B cell (primary cell): ENCODE measurements around the gene ADAM12. TPM values are rescaled to one million over a fixed set of nuclear protein-coding genes. Genes with fewer than 3 reads are reported as not detected.

Experiments used
- ATAC-seq: fragments of 200-7000 bp; cut with Tn5 transposase; one replicate; pipeline ENCODE4 v1.10.0; 2021; ENCODE audit warnings: low read depth, mild to moderate bottlenecking, moderate number of reproducible peaks, moderate library complexity
- CTCF ChIA-PET: fragments of 350-600 bp; sonication (Branson Sonifier 250); formaldehyde crosslinking; loops from one replicate; lab custom pipeline; 2021; ENCODE audit warnings: antibody characterized with exemption, inconsistent platforms; lab: Charles Lee
- POLR2A ChIA-PET: fragments of 350-600 bp; sonication (Branson Sonifier 250); formaldehyde crosslinking; loops from one replicate; lab custom pipeline; 2021; ENCODE audit warnings: antibody characterized with exemption; lab: Charles Lee
- DNase-seq: peaks from one replicate; pipeline ENCODE4 v3.0.0; 2013
- H2AFZ ChIP-seq: 2 replicates; pipeline ENCODE4 v1.6.1; 2012; ENCODE audit warnings: mild to moderate bottlenecking, low read depth, low read length; ENCODE audit not compliant: insufficient read depth, poor library complexity, severe bottlenecking
- H3K27ac ChIP-seq, 2 donors: 1 replicate in 1 of 2; 2 replicates in 1 of 2; pipeline ENCODE4 v1.5.1; 2012 to 2013; ENCODE audit warnings: low read length in 2 of 2, mild to moderate bottlenecking in 2 of 2, moderate library complexity in 1 of 2
- H3K27me3 ChIP-seq, 4 experiments: fragments of 200-600 bp in 1 of 4; sonication (generic) in 1 of 4; replicated peaks in 1 of 4; 1 replicate in 2 of 4; 2 replicates in 2 of 4; pipeline versions ENCODE4 v1.6.1 to v1.7.0; 2013 to 2016; ENCODE audit warnings: low read length in 3 of 4, mild to moderate bottlenecking in 2 of 4, mixed read lengths in 1 of 4, moderate library complexity in 1 of 4; ENCODE audit not compliant: insufficient read depth in 4 of 4, control insufficient read depth in 3 of 4; ENCODE audit errors: control extremely low read depth in 1 of 4
- H3K36me3 ChIP-seq, 2 experiments: replicated peaks in 1 of 2; 1 replicate in 1 of 2; 2 replicates in 1 of 2; pipeline versions ENCODE4 v1.6.1 to v1.7.1; 2013; ENCODE audit warnings: low read length in 1 of 2; ENCODE audit not compliant: insufficient read depth in 2 of 2, control insufficient read depth in 1 of 2; ENCODE audit errors: control extremely low read depth in 1 of 2, extremely low read depth in 1 of 2
- H3K4me1 ChIP-seq, 2 donors: fragments of 200-600 bp in 1 of 2; sonication (generic) in 1 of 2; 1 replicate in 1 of 2; 2 replicates in 1 of 2; pipeline versions ENCODE4 v1.5.1 to v1.6.1; 2013 to 2017; ENCODE audit warnings: low read length in 2 of 2; ENCODE audit not compliant: control insufficient read depth in 2 of 2, insufficient read depth in 2 of 2
- H3K4me2 ChIP-seq: replicated peaks from 2 replicates; pipeline ENCODE3; 2012; ENCODE audit warnings: mild to moderate bottlenecking, low read depth, low read length; ENCODE audit not compliant: poor library complexity, severe bottlenecking
- H3K4me3 ChIP-seq, 5 experiments: fragments of 200-600 bp in 1 of 5; sonication (generic) in 1 of 5; 1 replicate in 3 of 5; 2 replicates in 2 of 5; pipeline versions ENCODE4 v1.5.1 to v1.7.0; 2011 to 2016; ENCODE audit warnings: low read length in 4 of 5, mild to moderate bottlenecking in 4 of 5, low read depth in 2 of 5, control low read depth in 1 of 5, moderate library complexity in 1 of 5; ENCODE audit not compliant: insufficient read depth in 1 of 5; ENCODE audit errors: control extremely low read depth in 1 of 5, extremely low read depth in 1 of 5
- H3K79me2 ChIP-seq: fragments of 200-600 bp; sonication (generic); one replicate; pipeline ENCODE4 v1.6.0; 2016; ENCODE audit warnings: low read length; ENCODE audit not compliant: control insufficient read depth, insufficient read depth
- H3K9ac ChIP-seq: fragments of 200-600 bp; sonication (generic); 2 replicates; pipeline ENCODE4 v1.6.1; 2017; ENCODE audit warnings: mild to moderate bottlenecking, low read length, moderate library complexity
- H3K9me3 ChIP-seq, 3 donors: one replicate each; pipeline versions ENCODE4 v1.6.1 to v1.7.1; 2013; ENCODE audit warnings: low read length in 2 of 3; ENCODE audit not compliant: control insufficient read depth in 2 of 3, insufficient read depth in 1 of 3; ENCODE audit errors: control extremely low read depth in 1 of 3
- H4K20me1 ChIP-seq: 2 replicates; pipeline ENCODE4 v1.6.0; 2012; ENCODE audit warnings: mild to moderate bottlenecking, low read length; ENCODE audit not compliant: insufficient read depth, control insufficient read depth, poor library complexity, severe bottlenecking
- H3K27ac Mint-ChIP-seq: one replicate; pipeline ENCODE4 v1.8.0; 2021; ENCODE audit warnings: mixed read lengths
- H3K27me3 Mint-ChIP-seq: one replicate; pipeline ENCODE4 v1.8.0; 2021; ENCODE audit warnings: mixed read lengths
- H3K4me1 Mint-ChIP-seq: one replicate; pipeline ENCODE4 v1.8.0; 2021; ENCODE audit warnings: mixed read lengths
- H3K4me3 Mint-ChIP-seq: one replicate; pipeline ENCODE4 v1.8.0; 2021; ENCODE audit warnings: mixed read lengths
- H3K9me3 Mint-ChIP-seq: one replicate; pipeline ENCODE4 v1.8.0; 2022; ENCODE audit warnings: mixed read lengths; ENCODE audit not compliant: insufficient read depth
- EZH2 ChIP-seq: IDR thresholded peaks from 2 replicates; pipeline ENCODE4 v1.6.1; 2012; ENCODE audit warnings: borderline replicate concordance, low read depth, mild to moderate bottlenecking, moderate library complexity, low read length; ENCODE audit not compliant: insufficient read depth, poor library complexity, severe bottlenecking
- WGBS: methylation state at CpG from one replicate; pipeline ENCODE4 v1.1.5; 2013; ENCODE audit warnings: missing lambda C conversion rate; ENCODE audit not compliant: insufficient coverage; 5-methylcytosine and 5-hydroxymethylcytosine counted together
- intact Hi-C: fragments of 100-400 bp; cut with micrococcal nuclease; formaldehyde crosslinking; loops from one replicate; pipeline ENCODE4 v1.10.0; 2022
- polyA plus RNA-seq: library from polyadenylated mRNA; depleted of rRNA; stranded (reverse); fragments of >200 nt; gene quantifications from 2 replicates; pipeline ENCODE4 v1.2.3, GENCODE V29; 2012
- total RNA-seq, 2 donors: library from RNA; stranded (reverse); fragments of 120-200 nt in 1 of 2; gene quantifications; 1 replicate in 1 of 2; 2 replicates in 1 of 2; pipeline versions ENCODE4 v1.2.3 to v1.2.4, GENCODE V29; 2013 to 2022
- TF ChIP-seq, protein P1 (sequence below): fragments of 200-600 bp; IDR thresholded peaks from one replicate; pipeline ENCODE4 v1.8.0; 2022; ENCODE audit warnings: antibody characterized with exemption, mild to moderate bottlenecking

The ADAM12 gene
- total and polyA plus RNA-seq, 2 donors (not counting 1 experiment from before 2014, with no cell fraction given), result 0.01 to 0.22 TPM

DNA sequence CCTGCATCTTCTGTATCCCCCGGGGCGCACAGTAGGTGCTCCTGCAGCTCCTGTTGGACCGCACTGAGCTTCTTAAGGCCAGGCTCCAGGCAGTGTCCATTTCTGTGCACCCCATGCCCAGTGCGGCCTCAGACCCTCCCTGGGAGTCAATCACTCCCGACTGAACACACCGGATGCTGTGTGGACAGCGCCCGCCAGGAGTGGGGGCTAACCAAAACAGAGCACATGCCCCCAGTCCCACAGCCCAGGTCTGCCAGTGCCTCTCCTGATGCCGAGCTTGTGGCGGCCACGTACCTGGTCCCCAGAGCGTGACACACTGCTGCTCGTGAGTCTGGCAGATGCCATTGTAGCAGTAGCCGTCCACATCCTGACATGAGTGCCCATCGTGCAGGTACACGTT, 323.8 kb downstream of the ADAM12 start:
- Mint-ChIP-seq H3K27me3 (peaks cover 17% of the 10 kb centered on the region), H3K27ac (no peak overlapping the region), H3K9me3 (no peaks in the 10 kb centered on the region), H3K4me3 (no peak overlapping the region), H3K4me1 (no peaks in the 10 kb centered on the region)
- Histone ChIP-seq H3K4me2 (no peak overlapping the region), H3K4me1 (no peaks in the 10 kb centered on the region), H3K9ac (no peak overlapping the region), H3K27ac (no peak overlapping the region), H3K36me3 (no peaks in the 10 kb centered on the region), H3K4me3 (no peak overlapping the region), H3K79me2 (no peaks in the 10 kb centered on the region), H3K9me3 (no peaks in the 10 kb centered on the region), H2AFZ (no peak overlapping the region), H4K20me1 (no peaks in the 10 kb centered on the region), H3K27me3 (peaks cover 0 to 2% (median 0%) of the 10 kb centered on the region in 4 experiments)
- POLR2A ChIA-PET, result no interaction called here
- 88% methylated on average over 16 of the region's 16 CpGs for WGBS
- no peak for ATAC-seq
- TF ChIP-seq EZH2, result no peak
- TF ChIP-seq, protein P1, sequence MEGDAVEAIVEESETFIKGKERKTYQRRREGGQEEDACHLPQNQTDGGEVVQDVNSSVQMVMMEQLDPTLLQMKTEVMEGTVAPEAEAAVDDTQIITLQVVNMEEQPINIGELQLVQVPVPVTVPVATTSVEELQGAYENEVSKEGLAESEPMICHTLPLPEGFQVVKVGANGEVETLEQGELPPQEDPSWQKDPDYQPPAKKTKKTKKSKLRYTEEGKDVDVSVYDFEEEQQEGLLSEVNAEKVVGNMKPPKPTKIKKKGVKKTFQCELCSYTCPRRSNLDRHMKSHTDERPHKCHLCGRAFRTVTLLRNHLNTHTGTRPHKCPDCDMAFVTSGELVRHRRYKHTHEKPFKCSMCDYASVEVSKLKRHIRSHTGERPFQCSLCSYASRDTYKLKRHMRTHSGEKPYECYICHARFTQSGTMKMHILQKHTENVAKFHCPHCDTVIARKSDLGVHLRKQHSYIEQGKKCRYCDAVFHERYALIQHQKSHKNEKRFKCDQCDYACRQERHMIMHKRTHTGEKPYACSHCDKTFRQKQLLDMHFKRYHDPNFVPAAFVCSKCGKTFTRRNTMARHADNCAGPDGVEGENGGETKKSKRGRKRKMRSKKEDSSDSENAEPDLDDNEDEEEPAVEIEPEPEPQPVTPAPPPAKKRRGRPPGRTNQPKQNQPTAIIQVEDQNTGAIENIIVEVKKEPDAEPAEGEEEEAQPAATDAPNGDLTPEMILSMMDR, result no peak
- DNase-seq, result no peak
- intact Hi-C loops, result no loop called here
- CTCF ChIA-PET, result interaction anchor here (1.2 kb wide), 1 partner anchor 81 kb away, joined by 6 read pairs; no protein-coding TSS in a partner anchor

- no peak overlapping the region for H3K9ac ChIP-seq
- 93% methylated on average over 6 of the region's 6 CpGs for WGBS
- no peaks in the 10 kb centered on the region for H3K4me1 Mint-ChIP-seq
Observed at GRCh38 chr10:126063353-126063791, 324.9 kb downstream of the ADAM12 start.

More at GRCh38 chr10:126063353-126063791, 324.9 kb downstream of the ADAM12 start:
- Histone ChIP-seq H3K36me3 (no peaks in the 10 kb centered on the region), H4K20me1 (no peaks in the 10 kb centered on the region), H2AFZ (no peak overlapping the region), H3K79me2 (no peaks in the 10 kb centered on the region), H3K4me1 (no peaks in the 10 kb centered on the region), H3K27ac (no peak overlapping the region), H3K4me2 (no peak overlapping the region), H3K4me3 (no peak overlapping the region), H3K9me3 (no peaks in the 10 kb centered on the region), H3K27me3 (peaks cover 0 to 2% (median 0%) of the 10 kb centered on the region in 4 experiments)
- no peak for TF ChIP-seq EZH2
- TF ChIP-seq, protein P1, result no peak
- no peak overlapping the region for H3K27ac Mint-ChIP-seq
- ATAC-seq (no peak), DNase-seq (no peak)
- intact Hi-C loops, result no loop called here
- H3K27me3 Mint-ChIP-seq, result peaks cover 21% of the 10 kb centered on the region
- POLR2A ChIA-PET, result no interaction called here
- no peak overlapping the region for H3K4me3 Mint-ChIP-seq
- CTCF ChIA-PET, result interaction anchor here (1.1 to 1.2 kb wide), 2 partner anchors 80 to 83 kb away, joined by 3 to 6 read pairs; no protein-coding TSS in a partner anchor
- no peaks in the 10 kb centered on the region for H3K9me3 Mint-ChIP-seq
